Vagina (tissue), 2 donors: Measurements from ENCODE around the gene TXNL4A. TPM values are rescaled to one million over a fixed set of nuclear protein-coding genes. Genes with fewer than 3 reads are reported as not detected.
A peak's percentile ranks its signal among the peaks of the same experiment; 100 is the strongest.
"Not testable (repeated sequence)": the region's sequence is repeated elsewhere in the genome, so short reads cannot be mapped to it uniquely, and the experiment has no call there.

Source experiments
- DNase-seq, 2 donors: peaks; one replicate each; pipeline ENCODE4 v3.0.0-alpha.2; 2017; ENCODE audit errors: extremely low spot score in 2 of 2
- H3K27ac ChIP-seq: fragments of 200-600 bp; sonication (generic); one replicate; pipeline ENCODE4 v1.5.1; 2019
- H3K27me3 ChIP-seq: fragments of 200-600 bp; sonication (generic); one replicate; pipeline ENCODE4 v1.5.1; 2019
- H3K36me3 ChIP-seq, 2 donors: fragments of 200-600 bp; sonication (generic); one replicate each; pipeline ENCODE4 v1.5.1; 2017 to 2019
- H3K4me1 ChIP-seq: fragments of 200-600 bp; sonication (generic); one replicate; pipeline ENCODE4 v1.5.1; 2019
- H3K4me3 ChIP-seq, 2 donors: fragments of 200-600 bp; sonication (generic); 1 replicate in 1 of 2; 2 replicates in 1 of 2; pipeline ENCODE4 v1.5.1; 2016 to 2019
- H3K9me3 ChIP-seq: fragments of 200-600 bp; sonication (generic); one replicate; pipeline ENCODE4 v1.5.1; 2019
- CTCF ChIP-seq, 3 experiments: fragments of 450-650 bp in 2 of 3; fragments of 200-600 bp in 1 of 3; sonication (generic) in 1 of 3; IDR thresholded peaks; one replicate each; pipeline ENCODE4 v1.5.1; 2017 to 2019; ENCODE audit warnings: antibody characterized with exemption in 3 of 3, mild to moderate bottlenecking in 2 of 3, moderate library complexity in 2 of 3
- POLR2A ChIP-seq, 2 donors: fragments of 450-650 bp; IDR thresholded peaks; one replicate each; pipeline ENCODE4 v1.6.1; 2017; ENCODE audit warnings: antibody characterized with exemption in 2 of 2, mild to moderate bottlenecking in 2 of 2, moderate library complexity in 2 of 2
- POLR2AphosphoS5 ChIP-seq, 2 donors: sonication (generic); formaldehyde crosslinking; IDR thresholded peaks; one replicate each; pipeline ENCODE4 v1.9.0; 2017; ENCODE audit warnings: antibody characterized with exemption in 2 of 2, mild to moderate bottlenecking in 2 of 2, low read depth in 1 of 2; ENCODE audit not compliant: insufficient read depth in 1 of 2
- intact Hi-C: fragments of 100-400 bp; cut with DNase I; formaldehyde crosslinking; loops from one replicate; pipeline ENCODE4 v1.15.1; 2023
- total RNA-seq: library from RNA; depleted of rRNA; stranded (reverse); fragments of >200 nt; gene quantifications from one replicate; pipeline ENCODE4 v1.2.3, GENCODE V29; 2016

TXNL4A gene
- total RNA-seq, 1 donor from 2014 or later: 24.8 TPM

GRCh38 chr18:80023173-80023572 lies 34.8 kb upstream of the TXNL4A start:
- DNase-seq: no peak
- Histone ChIP-seq H3K4me1 (no peaks in the 10 kb centered on the region), H3K4me3 (no peak overlapping the region), H3K27ac (no peak overlapping the region), H3K36me3 (peaks cover 0 to 27% of the 10 kb centered on the region in 2 donors), H3K9me3 (peaks cover 80% of the 10 kb centered on the region), H3K27me3 (no peaks in the 10 kb centered on the region)
- intact Hi-C loops: no loop called here
- TF ChIP-seq POLR2AphosphoS5 (IDR thresholded peaks at IDR 0.05; ENCODE audit: insufficient read depth in 1 of 2, low read depth in 1 of 2) (no peak), CTCF (IDR thresholded peaks at IDR 0.05) (no peak), POLR2A (IDR thresholded peaks at IDR 0.05) (no peak)

GRCh38 chr18:80022613-80023012 lies 34.2 kb upstream of the TXNL4A start:
- Histone ChIP-seq H3K27me3 (no peaks in the 10 kb centered on the region), H3K4me3 (no peak overlapping the region), H3K9me3 (peaks cover 80% of the 10 kb centered on the region), H3K27ac (no peak overlapping the region), H3K4me1 (no peaks in the 10 kb centered on the region), H3K36me3 (peaks cover 0 to 27% of the 10 kb centered on the region in 2 donors)
- DNase-seq: no peak
- no peak for TF ChIP-seq POLR2A (IDR thresholded peaks at IDR 0.05)
- no peak for TF ChIP-seq POLR2AphosphoS5 (IDR thresholded peaks at IDR 0.05; ENCODE audit: insufficient read depth in 1 of 2, low read depth in 1 of 2)
- intact Hi-C loops: no loop called here

- H3K4me1 ChIP-seq: no peaks in the 10 kb centered on the region
- peaks cover 6% of the 10 kb centered on the region for H3K9me3 ChIP-seq
- no peak overlapping the region for H3K27ac ChIP-seq
- intact Hi-C loops: no loop called here
- no peak for DNase-seq
- no peak overlapping the region for H3K4me3 ChIP-seq
- H3K36me3 ChIP-seq: no peaks in the 10 kb centered on the region
- no peaks in the 10 kb centered on the region for H3K27me3 ChIP-seq
- TF ChIP-seq CTCF (IDR thresholded peaks at IDR 0.05): no peak
- TF ChIP-seq POLR2AphosphoS5 (IDR thresholded peaks at IDR 0.05; ENCODE audit: insufficient read depth in 1 of 2, low read depth in 1 of 2): no peak
- no peak for TF ChIP-seq POLR2A (IDR thresholded peaks at IDR 0.05)
These were observed 24.4 kb upstream of the TXNL4A start for GRCh38 chr18:80012714-80013113.

- H3K27me3 ChIP-seq, H3K4me3 ChIP-seq, intact Hi-C loops, H3K36me3 ChIP-seq, H3K4me1 ChIP-seq, DNase-seq, H3K9me3 ChIP-seq: not testable (repeated sequence)
- peak overlapping the region; percentile 50 for H3K27ac ChIP-seq
- TF ChIP-seq POLR2AphosphoS5 (IDR thresholded peaks at IDR 0.05; ENCODE audit: insufficient read depth in 1 of 2, low read depth in 1 of 2): peak in 1 of 2 donors; percentile 45
These were observed 23.3 kb upstream of the TXNL4A start for GRCh38 chr18:80011496-80012137.

DNA sequence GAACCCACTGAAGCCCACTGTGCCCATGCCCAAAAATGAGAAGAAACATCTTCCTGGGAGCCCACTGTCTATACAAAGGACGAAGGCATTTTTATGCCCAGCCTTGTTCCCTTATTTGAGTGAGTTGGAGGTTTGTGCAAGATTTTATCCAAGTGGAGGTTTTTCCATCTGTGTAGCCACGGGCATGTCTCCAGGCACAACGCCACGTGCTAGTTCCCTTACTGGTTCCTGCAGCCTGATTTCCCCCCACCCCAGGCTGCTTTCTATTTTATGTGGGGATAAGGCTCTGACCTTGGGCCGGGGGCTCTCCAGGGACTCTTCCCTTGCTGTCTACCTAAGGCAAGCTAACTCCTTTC lies 22.2 kb upstream of the TXNL4A start:
- Histone ChIP-seq H3K9me3 (peaks cover 6% of the 10 kb centered on the region), H3K4me3 (no peak overlapping the region), H3K4me1 (no peaks in the 10 kb centered on the region), H3K36me3 (no peaks in the 10 kb centered on the region), H3K27me3 (no peaks in the 10 kb centered on the region), H3K27ac (peak overlapping the region; percentile 50)
- TF ChIP-seq CTCF (IDR thresholded peaks at IDR 0.05) (no peak), POLR2A (IDR thresholded peaks at IDR 0.05) (no peak), POLR2AphosphoS5 (IDR thresholded peaks at IDR 0.05; ENCODE audit: insufficient read depth in 1 of 2, low read depth in 1 of 2) (no peak)
- intact Hi-C loops: no loop called here
- no peak for DNase-seq

- intact Hi-C loops: no loop called here
- Histone ChIP-seq H3K27me3 (no peaks in the 10 kb centered on the region), H3K4me3 (no peak overlapping the region), H3K27ac (peak overlapping the region; percentile 50), H3K36me3 (no peaks in the 10 kb centered on the region), H3K9me3 (peaks cover 6% of the 10 kb centered on the region), H3K4me1 (no peaks in the 10 kb centered on the region)
- peak; percentile 31 to 70 for TF ChIP-seq POLR2AphosphoS5 (IDR thresholded peaks at IDR 0.05; ENCODE audit: insufficient read depth in 1 of 2, low read depth in 1 of 2)
- TF ChIP-seq CTCF (IDR thresholded peaks at IDR 0.05): no peak
- TF ChIP-seq POLR2A (IDR thresholded peaks at IDR 0.05): no peak
- DNase-seq: no peak
These were observed 21.5 kb upstream of the TXNL4A start for GRCh38 chr18:80009661-80010550.
